PFSK-1 (cell line): Measurements from ENCODE around the gene PGD.

Experiments
- POLR2AphosphoS5 ChIP-seq: IDR thresholded peaks from 2 replicates; pipeline ENCODE4 v1.6.1; 2012; ENCODE audit warnings: low read depth, mild to moderate bottlenecking, control low read depth, low read length, moderate library complexity
- TF ChIP-seq, protein P1 (sequence below), 2 experiments: IDR thresholded peaks; 2 replicates each; pipeline versions ENCODE4 v1.6.1 to v1.8.0; 2011 to 2012; ENCODE audit warnings: low read depth in 2 of 2, low read length in 2 of 2, control low read depth in 1 of 2, inconsistent platforms in 1 of 2, mild to moderate bottlenecking in 1 of 2, moderate library complexity in 1 of 2; ENCODE audit not compliant: insufficient read depth in 1 of 2

DNA sequence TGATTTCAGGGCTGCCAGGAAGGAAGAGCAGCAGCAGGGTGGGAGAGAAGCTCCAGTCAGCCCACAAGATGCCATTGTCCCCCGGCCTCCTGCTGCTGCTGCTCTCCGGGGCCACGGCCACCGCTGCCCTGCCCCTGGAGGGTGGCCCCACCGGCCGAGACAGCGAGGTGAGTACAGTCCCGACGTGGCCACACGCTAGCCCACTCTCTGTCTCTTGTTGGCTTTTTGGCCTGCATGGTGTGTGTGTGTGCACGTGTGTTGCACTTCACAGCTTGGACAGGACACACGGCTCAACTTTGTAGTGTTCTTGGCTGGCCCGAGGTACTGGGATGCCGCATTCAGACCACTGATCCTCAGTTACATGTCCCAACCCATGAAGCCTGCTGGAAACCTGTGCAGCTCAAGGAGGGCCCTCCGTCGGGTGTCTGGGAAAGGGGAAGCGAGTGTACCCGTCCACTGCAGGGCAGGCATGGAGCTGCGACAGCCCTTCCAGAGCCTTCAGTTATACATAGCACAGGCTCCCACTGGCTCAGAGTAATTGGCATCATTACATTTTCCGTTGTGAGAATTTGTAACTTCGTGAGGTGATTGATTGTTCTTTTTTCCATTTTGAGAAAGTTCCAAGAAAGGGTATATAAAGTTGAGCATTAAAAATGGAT is 51.4 kb downstream of the PGD start:
- TF ChIP-seq POLR2AphosphoS5, result no peak
- TF ChIP-seq, protein P1, sequence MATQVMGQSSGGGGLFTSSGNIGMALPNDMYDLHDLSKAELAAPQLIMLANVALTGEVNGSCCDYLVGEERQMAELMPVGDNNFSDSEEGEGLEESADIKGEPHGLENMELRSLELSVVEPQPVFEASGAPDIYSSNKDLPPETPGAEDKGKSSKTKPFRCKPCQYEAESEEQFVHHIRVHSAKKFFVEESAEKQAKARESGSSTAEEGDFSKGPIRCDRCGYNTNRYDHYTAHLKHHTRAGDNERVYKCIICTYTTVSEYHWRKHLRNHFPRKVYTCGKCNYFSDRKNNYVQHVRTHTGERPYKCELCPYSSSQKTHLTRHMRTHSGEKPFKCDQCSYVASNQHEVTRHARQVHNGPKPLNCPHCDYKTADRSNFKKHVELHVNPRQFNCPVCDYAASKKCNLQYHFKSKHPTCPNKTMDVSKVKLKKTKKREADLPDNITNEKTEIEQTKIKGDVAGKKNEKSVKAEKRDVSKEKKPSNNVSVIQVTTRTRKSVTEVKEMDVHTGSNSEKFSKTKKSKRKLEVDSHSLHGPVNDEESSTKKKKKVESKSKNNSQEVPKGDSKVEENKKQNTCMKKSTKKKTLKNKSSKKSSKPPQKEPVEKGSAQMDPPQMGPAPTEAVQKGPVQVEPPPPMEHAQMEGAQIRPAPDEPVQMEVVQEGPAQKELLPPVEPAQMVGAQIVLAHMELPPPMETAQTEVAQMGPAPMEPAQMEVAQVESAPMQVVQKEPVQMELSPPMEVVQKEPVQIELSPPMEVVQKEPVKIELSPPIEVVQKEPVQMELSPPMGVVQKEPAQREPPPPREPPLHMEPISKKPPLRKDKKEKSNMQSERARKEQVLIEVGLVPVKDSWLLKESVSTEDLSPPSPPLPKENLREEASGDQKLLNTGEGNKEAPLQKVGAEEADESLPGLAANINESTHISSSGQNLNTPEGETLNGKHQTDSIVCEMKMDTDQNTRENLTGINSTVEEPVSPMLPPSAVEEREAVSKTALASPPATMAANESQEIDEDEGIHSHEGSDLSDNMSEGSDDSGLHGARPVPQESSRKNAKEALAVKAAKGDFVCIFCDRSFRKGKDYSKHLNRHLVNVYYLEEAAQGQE (IDR thresholded peaks at IDR 0.05; ENCODE audit: insufficient read depth in 1 of 2, low read depth in 2 of 2, low read length in 2 of 2), result no peak
